SK-N-SH treated with all-trans-retinoic acid at 6 μM for 48 hours (cell line): ENCODE results near the gene PRMT2.
A peak's percentile ranks its signal among the peaks of the same experiment; 100 is the strongest.

Source experiments
- ATAC-seq: fragments of 200-7000 bp; cut with Tn5 transposase; 3 replicates; pipeline ENCODE4 v1.9.1; 2020; ENCODE audit warnings: mild to moderate bottlenecking, moderate library complexity
- ARNTL ChIP-seq: fragments of 450-650 bp; formaldehyde crosslinking; IDR thresholded peaks from 2 replicates; pipeline ENCODE4 v1.5.0; 2020; ENCODE audit warnings: low read depth, mild to moderate bottlenecking, moderate library complexity, borderline replicate concordance
- BACH2 ChIP-seq: fragments of 250-450 bp; sonication (Bioruptor Pico); IDR thresholded peaks from 2 replicates; pipeline ENCODE4 v1.9.0; 2021; ENCODE audit warnings: mild to moderate bottlenecking, borderline replicate concordance
- CSDC2 ChIP-seq: fragments of 250-450 bp; sonication (Bioruptor Pico); IDR thresholded peaks from 2 replicates; pipeline ENCODE4 v1.5.0; 2020; ENCODE audit warnings: mild to moderate bottlenecking, moderate library complexity
- ESRRG ChIP-seq: fragments of 250-450 bp; sonication (Bioruptor Pico); IDR thresholded peaks from 2 replicates; pipeline ENCODE4 v1.6.1; 2021; ENCODE audit warnings: mild to moderate bottlenecking
- GLIS3 ChIP-seq: fragments of 250-450 bp; sonication (Bioruptor Pico); IDR thresholded peaks from 2 replicates; pipeline ENCODE4 v1.5.0; 2020; ENCODE audit warnings: mild to moderate bottlenecking, moderate library complexity
- ISL1 ChIP-seq: fragments of 250-450 bp; sonication (Bioruptor Pico); IDR thresholded peaks from 2 replicates; pipeline ENCODE4 v2.1.2; 2022; ENCODE audit warnings: mild to moderate bottlenecking, moderate library complexity
- OSR1 ChIP-seq: fragments of 250-450 bp; sonication (Bioruptor Pico); IDR thresholded peaks from 2 replicates; pipeline ENCODE4 v1.8.0; 2022; ENCODE audit warnings: moderate library complexity, mild to moderate bottlenecking, inconsistent platforms
- PPARA ChIP-seq: fragments of 250-450 bp; sonication (Bioruptor Pico); IDR thresholded peaks from 2 replicates; pipeline ENCODE4 v1.5.0; 2020; ENCODE audit warnings: mild to moderate bottlenecking, borderline replicate concordance
- RARB ChIP-seq: fragments of 250-450 bp; sonication (Bioruptor Pico); IDR thresholded peaks from 2 replicates; pipeline ENCODE4 v1.8.0; 2021; ENCODE audit warnings: mild to moderate bottlenecking, moderate library complexity
- SNAI2 ChIP-seq: fragments of 250-450 bp; sonication (Bioruptor Pico); IDR thresholded peaks from 2 replicates; pipeline ENCODE4 v1.5.0; 2020; ENCODE audit warnings: mild to moderate bottlenecking, moderate library complexity
- TCF4 ChIP-seq: fragments of 250-450 bp; sonication (Bioruptor Pico); IDR thresholded peaks from 2 replicates; pipeline ENCODE4 v1.8.0; 2021; ENCODE audit warnings: mild to moderate bottlenecking, moderate library complexity, borderline replicate concordance
- TOX ChIP-seq: fragments of 250-450 bp; sonication (Bioruptor Pico); IDR thresholded peaks from 2 replicates; pipeline ENCODE4 v1.8.0; 2021; ENCODE audit warnings: mild to moderate bottlenecking, moderate library complexity, borderline replicate concordance
- ZC3H10 ChIP-seq: fragments of 250-450 bp; sonication (Bioruptor Pico); IDR thresholded peaks from 2 replicates; pipeline ENCODE4 v1.5.1; 2021; ENCODE audit warnings: mild to moderate bottlenecking, moderate library complexity
- ZFP3 ChIP-seq: fragments of 250-450 bp; sonication (Bioruptor Pico); IDR thresholded peaks from 2 replicates; pipeline ENCODE4 v1.5.0; 2020; ENCODE audit warnings: mild to moderate bottlenecking, moderate library complexity
- ZFP30 ChIP-seq: fragments of 450-650 bp; formaldehyde crosslinking; IDR thresholded peaks from 2 replicates; pipeline ENCODE4 v1.5.0; 2022; ENCODE audit warnings: mild to moderate bottlenecking, moderate library complexity
- ZNF565 ChIP-seq: fragments of 450-650 bp; formaldehyde crosslinking; conservative IDR thresholded peaks from 2 replicates; pipeline ENCODE4 v1.5.0; 2020; ENCODE audit warnings: low read depth, mild to moderate bottlenecking, moderate library complexity
- ZNF70 ChIP-seq: fragments of 450-650 bp; formaldehyde crosslinking; IDR thresholded peaks from 2 replicates; pipeline ENCODE4 v1.5.0; 2020; ENCODE audit warnings: mild to moderate bottlenecking, moderate library complexity
- ZNF8 ChIP-seq: fragments of 450-650 bp; formaldehyde crosslinking; IDR thresholded peaks from 2 replicates; pipeline ENCODE4 v1.5.0; 2020; ENCODE audit warnings: mild to moderate bottlenecking, moderate library complexity
- TF ChIP-seq, protein P1 (sequence below): fragments of 250-450 bp; sonication (Bioruptor Pico); IDR thresholded peaks from 2 replicates; pipeline ENCODE4 v1.5.1; 2021; ENCODE audit warnings: mild to moderate bottlenecking, moderate library complexity
- TF ChIP-seq, protein P2 (sequence below): fragments of 250-450 bp; sonication (Bioruptor Pico); IDR thresholded peaks from 2 replicates; pipeline ENCODE4 v1.8.0; 2021; ENCODE audit warnings: low read depth, mild to moderate bottlenecking, moderate library complexity, borderline replicate concordance
- TF ChIP-seq, protein P3 (sequence below): fragments of 250-450 bp; sonication (Bioruptor Pico); IDR thresholded peaks from 2 replicates; pipeline ENCODE4 v1.5.1; 2020; ENCODE audit warnings: low read depth, mild to moderate bottlenecking, moderate library complexity
- TF ChIP-seq, protein P4 (sequence below): fragments of 250-450 bp; sonication (Bioruptor Pico); IDR thresholded peaks from 2 replicates; pipeline ENCODE4 v1.5.0; 2020; ENCODE audit warnings: mild to moderate bottlenecking, moderate library complexity
- TF ChIP-seq, protein P5 (sequence below): fragments of 250-450 bp; sonication (Bioruptor Pico); IDR thresholded peaks from 2 replicates; pipeline ENCODE4 v1.8.0; 2020; ENCODE audit warnings: mild to moderate bottlenecking, moderate library complexity, borderline replicate concordance

The PRMT2 gene

DNA sequence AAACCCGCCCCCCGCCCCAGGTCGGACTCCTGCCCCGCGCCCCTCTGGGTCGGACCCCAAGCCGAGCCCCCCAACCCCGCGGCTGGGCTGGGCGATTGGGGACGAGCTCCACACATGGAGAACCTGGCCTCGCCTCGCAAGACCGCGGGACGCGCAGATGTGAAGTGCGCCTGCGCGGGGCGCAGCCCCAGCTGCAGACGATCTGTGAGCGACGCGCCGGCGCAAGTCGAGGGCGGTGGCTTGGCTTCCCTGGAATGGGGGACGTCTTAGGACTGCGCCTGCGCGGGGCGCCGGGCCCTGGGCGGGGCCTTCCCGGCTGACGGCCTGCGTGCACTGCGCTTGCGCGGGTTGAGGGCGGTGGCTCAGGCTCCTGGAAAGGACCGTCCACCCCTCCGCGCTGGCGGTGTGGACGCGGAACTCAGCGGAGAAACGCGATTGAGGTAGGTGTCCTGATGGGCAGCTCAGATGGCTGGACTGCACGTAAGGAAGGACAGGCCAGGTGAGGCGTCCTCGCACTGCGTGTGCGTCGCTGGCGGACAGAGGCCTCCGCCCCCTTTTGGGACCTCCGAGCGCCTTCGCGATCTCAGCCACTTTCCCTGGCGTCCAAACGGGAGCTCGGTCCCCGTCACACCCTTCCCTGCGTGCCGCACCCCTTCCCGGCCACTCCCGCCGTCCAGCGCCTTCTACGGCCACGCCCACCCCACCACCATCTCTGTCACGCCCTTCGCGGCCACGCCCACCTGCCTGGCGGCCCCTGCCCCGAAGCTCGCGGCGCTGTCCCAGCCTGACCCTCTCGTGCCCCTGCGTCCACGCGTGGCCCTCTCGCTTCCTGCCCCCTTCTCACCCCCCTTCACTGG lies at the start of gene PRMT2:
Gene PRMT2, plus strand, starts transcription at position 351 of the 857 bp plus-strand sequence. CDS start 1,278 bp downstream, outside the sequence.
- TF ChIP-seq GLIS3 (CRISPR knock-in tag) (no peak), TOX (no peak), ZFP30 (CRISPR knock-in tag) (no peak), OSR1 (CRISPR knock-in tag) (no peak), SNAI2 (CRISPR knock-in tag) (no peak), ZNF70 (no peak), ZC3H10 (CRISPR knock-in tag) (no peak), ARNTL (CRISPR knock-in tag) (no peak), RARB (CRISPR knock-in tag) (no peak), TCF4 (CRISPR knock-in tag) (no peak)
- TF ChIP-seq, protein P1, sequence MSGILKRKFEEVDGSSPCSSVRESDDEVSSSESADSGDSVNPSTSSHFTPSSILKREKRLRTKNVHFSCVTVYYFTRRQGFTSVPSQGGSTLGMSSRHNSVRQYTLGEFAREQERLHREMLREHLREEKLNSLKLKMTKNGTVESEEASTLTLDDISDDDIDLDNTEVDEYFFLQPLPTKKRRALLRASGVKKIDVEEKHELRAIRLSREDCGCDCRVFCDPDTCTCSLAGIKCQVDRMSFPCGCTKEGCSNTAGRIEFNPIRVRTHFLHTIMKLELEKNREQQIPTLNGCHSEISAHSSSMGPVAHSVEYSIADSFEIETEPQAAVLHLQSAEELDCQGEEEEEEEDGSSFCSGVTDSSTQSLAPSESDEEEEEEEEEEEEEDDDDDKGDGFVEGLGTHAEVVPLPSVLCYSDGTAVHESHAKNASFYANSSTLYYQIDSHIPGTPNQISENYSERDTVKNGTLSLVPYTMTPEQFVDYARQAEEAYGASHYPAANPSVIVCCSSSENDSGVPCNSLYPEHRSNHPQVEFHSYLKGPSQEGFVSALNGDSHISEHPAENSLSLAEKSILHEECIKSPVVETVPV = no peak
- TF ChIP-seq, protein P2, sequence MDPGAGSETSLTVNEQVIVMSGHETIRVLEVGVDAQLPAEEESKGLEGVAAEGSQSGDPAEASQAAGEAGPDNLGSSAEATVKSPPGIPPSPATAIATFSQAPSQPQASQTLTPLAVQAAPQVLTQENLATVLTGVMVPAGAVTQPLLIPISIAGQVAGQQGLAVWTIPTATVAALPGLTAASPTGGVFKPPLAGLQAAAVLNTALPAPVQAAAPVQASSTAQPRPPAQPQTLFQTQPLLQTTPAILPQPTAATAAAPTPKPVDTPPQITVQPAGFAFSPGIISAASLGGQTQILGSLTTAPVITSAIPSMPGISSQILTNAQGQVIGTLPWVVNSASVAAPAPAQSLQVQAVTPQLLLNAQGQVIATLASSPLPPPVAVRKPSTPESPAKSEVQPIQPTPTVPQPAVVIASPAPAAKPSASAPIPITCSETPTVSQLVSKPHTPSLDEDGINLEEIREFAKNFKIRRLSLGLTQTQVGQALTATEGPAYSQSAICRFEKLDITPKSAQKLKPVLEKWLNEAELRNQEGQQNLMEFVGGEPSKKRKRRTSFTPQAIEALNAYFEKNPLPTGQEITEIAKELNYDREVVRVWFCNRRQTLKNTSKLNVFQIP (CRISPR knock-in tag) = no peak
- peak; percentile 93 for ATAC-seq

DNA sequence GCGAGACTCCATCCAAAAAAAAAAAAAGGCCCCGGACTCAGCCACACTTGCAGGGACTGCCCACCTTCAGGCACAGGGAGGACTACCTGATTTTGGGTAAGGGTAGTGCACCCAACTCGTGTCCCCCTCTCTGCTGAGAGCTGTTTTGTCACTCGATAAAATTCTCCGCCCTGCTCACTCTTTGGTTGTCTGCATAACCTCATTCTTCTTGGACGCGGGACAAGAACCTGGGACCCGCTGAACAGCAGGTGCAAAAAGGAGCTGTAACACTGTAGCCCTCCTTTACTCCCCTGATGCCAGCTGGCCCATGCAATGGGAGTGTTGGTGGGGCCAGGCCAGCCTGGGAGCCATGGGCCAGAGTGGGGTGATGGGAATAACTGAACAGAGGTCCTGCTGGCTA lies 41.2 kb upstream of the PRMT2 start:
- TF ChIP-seq, protein P2 (CRISPR knock-in tag) = no peak
- TF ChIP-seq PPARA = no peak
- no peak for TF ChIP-seq ZNF8
- TF ChIP-seq TOX = no peak
- no peak for TF ChIP-seq ZNF565 (CRISPR knock-in tag)
- TF ChIP-seq ISL1 = no peak
- no peak for TF ChIP-seq ARNTL (CRISPR knock-in tag)
- no peak for TF ChIP-seq ZFP3
- TF ChIP-seq ZFP30 (CRISPR knock-in tag) = no peak
- TF ChIP-seq, protein P1 = no peak
- no peak for TF ChIP-seq BACH2
- no peak for TF ChIP-seq TCF4 (CRISPR knock-in tag)
- TF ChIP-seq ESRRG (CRISPR knock-in tag) = no peak
- TF ChIP-seq, protein P3, sequence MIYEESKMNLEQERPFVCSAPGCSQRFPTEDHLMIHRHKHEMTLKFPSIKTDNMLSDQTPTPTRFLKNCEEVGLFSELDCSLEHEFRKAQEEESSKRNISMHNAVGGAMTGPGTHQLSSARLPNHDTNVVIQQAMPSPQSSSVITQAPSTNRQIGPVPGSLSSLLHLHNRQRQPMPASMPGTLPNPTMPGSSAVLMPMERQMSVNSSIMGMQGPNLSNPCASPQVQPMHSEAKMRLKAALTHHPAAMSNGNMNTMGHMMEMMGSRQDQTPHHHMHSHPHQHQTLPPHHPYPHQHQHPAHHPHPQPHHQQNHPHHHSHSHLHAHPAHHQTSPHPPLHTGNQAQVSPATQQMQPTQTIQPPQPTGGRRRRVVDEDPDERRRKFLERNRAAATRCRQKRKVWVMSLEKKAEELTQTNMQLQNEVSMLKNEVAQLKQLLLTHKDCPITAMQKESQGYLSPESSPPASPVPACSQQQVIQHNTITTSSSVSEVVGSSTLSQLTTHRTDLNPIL (CRISPR knock-in tag) = no peak
- TF ChIP-seq, protein P4, sequence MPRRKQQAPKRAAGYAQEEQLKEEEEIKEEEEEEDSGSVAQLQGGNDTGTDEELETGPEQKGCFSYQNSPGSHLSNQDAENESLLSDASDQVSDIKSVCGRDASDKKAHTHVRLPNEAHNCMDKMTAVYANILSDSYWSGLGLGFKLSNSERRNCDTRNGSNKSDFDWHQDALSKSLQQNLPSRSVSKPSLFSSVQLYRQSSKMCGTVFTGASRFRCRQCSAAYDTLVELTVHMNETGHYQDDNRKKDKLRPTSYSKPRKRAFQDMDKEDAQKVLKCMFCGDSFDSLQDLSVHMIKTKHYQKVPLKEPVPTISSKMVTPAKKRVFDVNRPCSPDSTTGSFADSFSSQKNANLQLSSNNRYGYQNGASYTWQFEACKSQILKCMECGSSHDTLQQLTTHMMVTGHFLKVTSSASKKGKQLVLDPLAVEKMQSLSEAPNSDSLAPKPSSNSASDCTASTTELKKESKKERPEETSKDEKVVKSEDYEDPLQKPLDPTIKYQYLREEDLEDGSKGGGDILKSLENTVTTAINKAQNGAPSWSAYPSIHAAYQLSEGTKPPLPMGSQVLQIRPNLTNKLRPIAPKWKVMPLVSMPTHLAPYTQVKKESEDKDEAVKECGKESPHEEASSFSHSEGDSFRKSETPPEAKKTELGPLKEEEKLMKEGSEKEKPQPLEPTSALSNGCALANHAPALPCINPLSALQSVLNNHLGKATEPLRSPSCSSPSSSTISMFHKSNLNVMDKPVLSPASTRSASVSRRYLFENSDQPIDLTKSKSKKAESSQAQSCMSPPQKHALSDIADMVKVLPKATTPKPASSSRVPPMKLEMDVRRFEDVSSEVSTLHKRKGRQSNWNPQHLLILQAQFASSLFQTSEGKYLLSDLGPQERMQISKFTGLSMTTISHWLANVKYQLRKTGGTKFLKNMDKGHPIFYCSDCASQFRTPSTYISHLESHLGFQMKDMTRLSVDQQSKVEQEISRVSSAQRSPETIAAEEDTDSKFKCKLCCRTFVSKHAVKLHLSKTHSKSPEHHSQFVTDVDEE (CRISPR knock-in tag) = no peak
- TF ChIP-seq, protein P5, sequence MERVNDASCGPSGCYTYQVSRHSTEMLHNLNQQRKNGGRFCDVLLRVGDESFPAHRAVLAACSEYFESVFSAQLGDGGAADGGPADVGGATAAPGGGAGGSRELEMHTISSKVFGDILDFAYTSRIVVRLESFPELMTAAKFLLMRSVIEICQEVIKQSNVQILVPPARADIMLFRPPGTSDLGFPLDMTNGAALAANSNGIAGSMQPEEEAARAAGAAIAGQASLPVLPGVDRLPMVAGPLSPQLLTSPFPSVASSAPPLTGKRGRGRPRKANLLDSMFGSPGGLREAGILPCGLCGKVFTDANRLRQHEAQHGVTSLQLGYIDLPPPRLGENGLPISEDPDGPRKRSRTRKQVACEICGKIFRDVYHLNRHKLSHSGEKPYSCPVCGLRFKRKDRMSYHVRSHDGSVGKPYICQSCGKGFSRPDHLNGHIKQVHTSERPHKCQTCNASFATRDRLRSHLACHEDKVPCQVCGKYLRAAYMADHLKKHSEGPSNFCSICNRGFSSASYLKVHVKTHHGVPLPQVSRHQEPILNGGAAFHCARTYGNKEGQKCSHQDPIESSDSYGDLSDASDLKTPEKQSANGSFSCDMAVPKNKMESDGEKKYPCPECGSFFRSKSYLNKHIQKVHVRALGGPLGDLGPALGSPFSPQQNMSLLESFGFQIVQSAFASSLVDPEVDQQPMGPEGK = no peak
- TF ChIP-seq ZC3H10 (CRISPR knock-in tag) = no peak
- no peak for TF ChIP-seq CSDC2
- no peak for TF ChIP-seq GLIS3 (CRISPR knock-in tag)
- TF ChIP-seq ZNF70 = no peak
- no peak for ATAC-seq
